Fibroblast of lung (primary cell): Measurements from ENCODE around the gene PLXNA4. TPM values are rescaled to one million over a fixed set of nuclear protein-coding genes. Genes with fewer than 3 reads are reported as not detected.

Source experiments
- DNase-seq, 2 donors: peaks; one replicate each; pipeline versions ENCODE4 v3.0.0 to v3.0.0-alpha.2; 2010; ENCODE audit warnings: low read depth in 2 of 2
- H2AFZ ChIP-seq: 2 replicates; pipeline ENCODE4 v1.5.1; 2012; ENCODE audit warnings: low read length, control low read depth, inconsistent platforms
- H3K27ac ChIP-seq: 2 replicates; pipeline ENCODE4 v1.5.1; 2011; ENCODE audit warnings: low read length, control low read depth; ENCODE audit not compliant: insufficient read depth
- H3K27me3 ChIP-seq: 2 replicates; pipeline ENCODE4 v1.5.1; 2011; ENCODE audit warnings: mild to moderate bottlenecking, low read length; ENCODE audit not compliant: control insufficient read depth, insufficient read depth
- H3K36me3 ChIP-seq: 2 replicates; pipeline ENCODE4 v1.5.1; 2011; ENCODE audit warnings: low read length; ENCODE audit not compliant: control insufficient read depth, insufficient read depth
- H3K4me1 ChIP-seq: 2 replicates; pipeline ENCODE4 v1.5.1; 2011; ENCODE audit warnings: low read length; ENCODE audit not compliant: control insufficient read depth, insufficient read depth; ENCODE audit errors: extremely low read depth
- H3K4me2 ChIP-seq: 2 replicates; pipeline ENCODE4 v1.5.1; 2011; ENCODE audit warnings: low read length, control low read depth; ENCODE audit not compliant: insufficient read depth; ENCODE audit errors: extremely low read depth
- H3K4me3 ChIP-seq, 4 experiments: fragments of 200-600 bp in 1 of 4; sonication (generic) in 1 of 4; replicated peaks in 1 of 4; 2 replicates each; pipeline ENCODE4 v1.5.1; 2011 to 2016; ENCODE audit warnings: low read length in 4 of 4, low read depth in 3 of 4, mild to moderate bottlenecking in 3 of 4, control low read depth in 2 of 4, inconsistent platforms in 1 of 4, mixed read lengths in 1 of 4; ENCODE audit not compliant: insufficient read depth in 1 of 4; ENCODE audit errors: control extremely low read depth in 1 of 4
- H3K79me2 ChIP-seq: 2 replicates; pipeline ENCODE4 v1.5.1; 2012; ENCODE audit warnings: mild to moderate bottlenecking, low read length, inconsistent platforms; ENCODE audit not compliant: control insufficient read depth, insufficient read depth
- H3K9ac ChIP-seq: 2 replicates; pipeline ENCODE4 v1.5.1; 2011; ENCODE audit warnings: mild to moderate bottlenecking, low read length, control low read depth; ENCODE audit not compliant: insufficient read depth
- H3K9me3 ChIP-seq: 2 replicates; pipeline ENCODE4 v1.5.1; 2012; ENCODE audit warnings: low read depth, low read length; ENCODE audit not compliant: control insufficient read depth, insufficient read depth
- H4K20me1 ChIP-seq: 2 replicates; pipeline ENCODE4 v1.5.1; 2011; ENCODE audit warnings: low read length; ENCODE audit not compliant: control insufficient read depth, insufficient read depth; ENCODE audit errors: extremely low read depth
- EZH2 ChIP-seq: IDR thresholded peaks from 2 replicates; pipeline ENCODE4 v1.5.1; 2012; ENCODE audit warnings: low read length, control low read depth, mild to moderate bottlenecking; ENCODE audit errors: missing control alignments
- polyA plus RNA-seq, 2 donors: library from polyadenylated mRNA; depleted of rRNA in 1 of 2; stranded (reverse) in 1 of 2; unstranded in 1 of 2; fragments of >200 nt; gene quantifications; 2 replicates each; pipeline ENCODE4 v1.2.1, GENCODE V29; 2011 to 2012; ENCODE audit warnings: missing spikeins in 1 of 2
- total RNA-seq: library from RNA; depleted of rRNA; stranded (reverse); fragments of >200 nt; gene quantifications from 2 replicates; pipeline ENCODE4 v1.2.1, GENCODE V29; 2014
- TF ChIP-seq, protein P1 (sequence below), 2 donors: IDR thresholded peaks in 1 of 2; conservative IDR thresholded peaks in 1 of 2; 1 replicate in 1 of 2; 2 replicates in 1 of 2; pipeline ENCODE4 v1.5.1; 2011 to 2012; ENCODE audit warnings: low read length in 2 of 2, control low read depth in 1 of 2, inconsistent platforms in 1 of 2, low read depth in 1 of 2, mild to moderate bottlenecking in 1 of 2

Gene PLXNA4
- total and polyA plus RNA-seq, 2 donors (not counting 1 experiment from before 2014, with no cell fraction given) = 1.2 to 1.5 TPM

DNA sequence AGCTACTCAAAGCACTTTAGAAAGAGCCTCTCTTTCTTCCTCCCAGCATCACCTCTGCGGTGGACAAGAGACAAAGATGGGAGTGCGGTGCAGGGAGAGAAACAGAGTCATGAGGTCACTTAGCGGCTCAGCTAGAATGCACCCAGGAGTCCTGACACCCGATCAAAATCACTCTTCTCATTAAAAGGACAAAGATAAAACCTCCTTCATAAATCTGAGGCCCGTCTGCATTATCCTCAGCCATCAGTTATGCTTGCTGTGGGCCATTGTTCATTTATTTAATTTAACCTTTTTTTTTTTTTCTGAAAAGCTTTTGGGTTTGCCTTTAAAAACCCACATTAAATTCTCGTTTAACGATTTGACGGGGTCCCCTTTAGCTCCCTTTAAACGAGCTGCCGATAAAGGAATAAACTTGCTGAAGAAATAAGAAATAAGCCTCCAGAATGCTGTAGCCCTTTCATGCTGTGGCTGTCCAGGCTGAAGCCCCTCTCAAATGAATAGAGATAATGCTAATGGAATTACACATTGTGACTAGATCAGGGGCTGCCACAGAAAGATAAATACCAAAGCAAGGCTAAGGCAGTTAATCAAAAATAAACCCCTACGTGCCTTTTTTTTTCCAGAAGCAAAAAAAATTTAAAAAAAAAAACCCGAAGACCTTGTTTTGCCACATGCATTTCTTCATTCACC is 16.1 kb upstream of the PLXNA4 start:
- H2AFZ ChIP-seq = no peak overlapping the region
- TF ChIP-seq EZH2 = no peak
- H3K4me3 ChIP-seq = no peak overlapping the region
- H3K9ac ChIP-seq = no peak overlapping the region
- H3K4me2 ChIP-seq = no peak overlapping the region
- H3K27ac ChIP-seq = no peak overlapping the region
- no peaks in the 10 kb centered on the region for H3K36me3 ChIP-seq
- H3K4me1 ChIP-seq = no peaks in the 10 kb centered on the region
- no peaks in the 10 kb centered on the region for H4K20me1 ChIP-seq
- DNase-seq = no peak
- no peaks in the 10 kb centered on the region for H3K9me3 ChIP-seq
- no peaks in the 10 kb centered on the region for H3K79me2 ChIP-seq
- H3K27me3 ChIP-seq = no peaks in the 10 kb centered on the region

GRCh38 chr7:132590162-132590561 is 13.9 kb upstream of the PLXNA4 start:
- H3K9me3 ChIP-seq = no peaks in the 10 kb centered on the region
- no peak overlapping the region for H3K9ac ChIP-seq
- no peak overlapping the region for H3K27ac ChIP-seq
- H3K27me3 ChIP-seq = no peaks in the 10 kb centered on the region
- no peak overlapping the region for H3K4me2 ChIP-seq
- TF ChIP-seq, protein P1, sequence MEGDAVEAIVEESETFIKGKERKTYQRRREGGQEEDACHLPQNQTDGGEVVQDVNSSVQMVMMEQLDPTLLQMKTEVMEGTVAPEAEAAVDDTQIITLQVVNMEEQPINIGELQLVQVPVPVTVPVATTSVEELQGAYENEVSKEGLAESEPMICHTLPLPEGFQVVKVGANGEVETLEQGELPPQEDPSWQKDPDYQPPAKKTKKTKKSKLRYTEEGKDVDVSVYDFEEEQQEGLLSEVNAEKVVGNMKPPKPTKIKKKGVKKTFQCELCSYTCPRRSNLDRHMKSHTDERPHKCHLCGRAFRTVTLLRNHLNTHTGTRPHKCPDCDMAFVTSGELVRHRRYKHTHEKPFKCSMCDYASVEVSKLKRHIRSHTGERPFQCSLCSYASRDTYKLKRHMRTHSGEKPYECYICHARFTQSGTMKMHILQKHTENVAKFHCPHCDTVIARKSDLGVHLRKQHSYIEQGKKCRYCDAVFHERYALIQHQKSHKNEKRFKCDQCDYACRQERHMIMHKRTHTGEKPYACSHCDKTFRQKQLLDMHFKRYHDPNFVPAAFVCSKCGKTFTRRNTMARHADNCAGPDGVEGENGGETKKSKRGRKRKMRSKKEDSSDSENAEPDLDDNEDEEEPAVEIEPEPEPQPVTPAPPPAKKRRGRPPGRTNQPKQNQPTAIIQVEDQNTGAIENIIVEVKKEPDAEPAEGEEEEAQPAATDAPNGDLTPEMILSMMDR (conservative IDR thresholded peaks at IDR 0.05 in 1 of 2, IDR thresholded peaks at IDR 0.05 in 1 of 2; ENCODE audit: low read depth in 1 of 2, low read length in 2 of 2) = no peak
- no peak for TF ChIP-seq EZH2
- H2AFZ ChIP-seq = no peak overlapping the region
- no peaks in the 10 kb centered on the region for H3K4me1 ChIP-seq
- no peak overlapping the region for H3K4me3 ChIP-seq
- no peaks in the 10 kb centered on the region for H3K36me3 ChIP-seq
- no peaks in the 10 kb centered on the region for H3K79me2 ChIP-seq
- H4K20me1 ChIP-seq = no peaks in the 10 kb centered on the region
- DNase-seq = peak in 1 of 2 donors; percentile 69

- Histone ChIP-seq H4K20me1 (no peaks in the 10 kb centered on the region), H3K36me3 (no peaks in the 10 kb centered on the region), H3K27me3 (no peaks in the 10 kb centered on the region), H3K4me2 (no peak overlapping the region), H3K4me1 (no peaks in the 10 kb centered on the region), H3K4me3 (no peak overlapping the region), H3K9ac (no peak overlapping the region), H3K9me3 (no peaks in the 10 kb centered on the region), H2AFZ (no peak overlapping the region), H3K27ac (no peak overlapping the region), H3K79me2 (no peaks in the 10 kb centered on the region)
- TF ChIP-seq EZH2 = no peak
- no peak for DNase-seq
Measured at GRCh38 chr7:132588596-132588995, 12.3 kb upstream of the PLXNA4 start.

GRCh38 chr7:132584796-132585494 is 8.7 kb upstream of the PLXNA4 start:
- H4K20me1 ChIP-seq = no peaks in the 10 kb centered on the region
- H3K4me2 ChIP-seq = no peak overlapping the region
- H3K9ac ChIP-seq = no peak overlapping the region
- H3K4me1 ChIP-seq = no peaks in the 10 kb centered on the region
- H3K27me3 ChIP-seq = peaks cover 3% of the 10 kb centered on the region
- H3K27ac ChIP-seq = no peak overlapping the region
- TF ChIP-seq, protein P1 (conservative IDR thresholded peaks at IDR 0.05 in 1 of 2, IDR thresholded peaks at IDR 0.05 in 1 of 2; ENCODE audit: low read depth in 1 of 2, low read length in 2 of 2) = no peak
- no peak for TF ChIP-seq EZH2
- H3K79me2 ChIP-seq = no peaks in the 10 kb centered on the region
- no peak for DNase-seq
- no peak overlapping the region for H2AFZ ChIP-seq
- H3K9me3 ChIP-seq = no peaks in the 10 kb centered on the region
- H3K36me3 ChIP-seq = no peaks in the 10 kb centered on the region
- H3K4me3 ChIP-seq = no peak overlapping the region
